ENCODE measurements around the gene ANG. TPM values are rescaled to one million over a fixed set of nuclear protein-coding genes. Genes with fewer than 3 reads are reported as not detected.

ANG gene
- total and polyA plus RNA-seq, 10 of the 15 experiments (the other 5 are each of a cell fraction or from before 2014, with no cell fraction given): 1.0 to 5.9 (median 2.2) TPM

GRCh38 chr14:20681348-20682126 is 7.0 kb upstream of the ANG start (continued):
- TF ChIP-seq E2F8 (IDR thresholded peaks at IDR 0.05; ENCODE audit: low read depth, partially characterized antibody): no peak
- TF ChIP-seq SIX5 (IDR thresholded peaks at IDR 0.05; ENCODE audit: low read depth, low read length, severe bottlenecking): no peak
- peak in 1 of 2 experiments; percentile 59; a peak in 1 of 4 replicates for TF ChIP-seq BHLHE40 (IDR thresholded peaks at IDR 0.05; ENCODE audit: borderline replicate concordance in 1 of 2, low read depth in 2 of 2, low read length in 1 of 2)
- no peak for TF ChIP-seq HDAC2 (IDR thresholded peaks at IDR 0.05)
- TF ChIP-seq STAT3 (IDR thresholded peaks at IDR 0.05; ENCODE audit: low read depth, low read length): peak; percentile 58; the same call in 1 of the 2 replicates
- TF ChIP-seq MAX (IDR thresholded peaks at IDR 0.05; ENCODE audit: low read depth, low read length): no peak; the same call in 1 of the 2 replicates
- TF ChIP-seq ATF3 (IDR thresholded peaks at IDR 0.05; ENCODE audit: borderline replicate concordance, extremely low read depth, low read depth, low read length): no peak
- peak; percentile 93 for TF ChIP-seq ZNF217 (IDR thresholded peaks at IDR 0.05)
- TF ChIP-seq TAF1 (IDR thresholded peaks at IDR 0.05; ENCODE audit: borderline replicate concordance, low read depth, low read length): 0 out of 2 replicates have a peak, but pooled peaks have one; percentile 8
- TF ChIP-seq BACH1 (IDR thresholded peaks at IDR 0.05; ENCODE audit: borderline replicate concordance): peak; percentile 41; the same call in 1 of the 2 replicates
- no peak for TF ChIP-seq EZH2 (IDR thresholded peaks at IDR 0.05; ENCODE audit: borderline replicate concordance, control insufficient read depth, low read depth, low read length)
- TF ChIP-seq CUX1 (IDR thresholded peaks at IDR 0.05; ENCODE audit: insufficient replicate concordance, low read depth, low read length): no peak
- no peak for TF ChIP-seq ZBTB11 (CRISPR knock-in tag; IDR thresholded peaks at IDR 0.05)
- TF ChIP-seq EP300 (IDR thresholded peaks at IDR 0.05; ENCODE audit: borderline replicate concordance in 1 of 2, control insufficient read depth in 1 of 2, low read depth in 2 of 2, low read length in 2 of 2): peak in 1 of 2 experiments; percentile 48; a peak in 1 of 4 replicates
- TF ChIP-seq FOXM1 (IDR thresholded peaks at IDR 0.05; ENCODE audit: low read depth, low read length): no peak; the same call in 1 of the 2 replicates
